SH-SY5Y (cell line): Measurements from ENCODE around the gene EFR3B.

Experiments
- GATA2 ChIP-seq: IDR thresholded peaks from 2 replicates; pipeline ENCODE4 v1.6.1; 2011; ENCODE audit warnings: mild to moderate bottlenecking, low read depth, low read length
- GATA3 ChIP-seq: IDR thresholded peaks from 2 replicates; pipeline ENCODE4 v1.6.1; 2011; ENCODE audit warnings: low read depth, mild to moderate bottlenecking, low read length, moderate library complexity

DNA sequence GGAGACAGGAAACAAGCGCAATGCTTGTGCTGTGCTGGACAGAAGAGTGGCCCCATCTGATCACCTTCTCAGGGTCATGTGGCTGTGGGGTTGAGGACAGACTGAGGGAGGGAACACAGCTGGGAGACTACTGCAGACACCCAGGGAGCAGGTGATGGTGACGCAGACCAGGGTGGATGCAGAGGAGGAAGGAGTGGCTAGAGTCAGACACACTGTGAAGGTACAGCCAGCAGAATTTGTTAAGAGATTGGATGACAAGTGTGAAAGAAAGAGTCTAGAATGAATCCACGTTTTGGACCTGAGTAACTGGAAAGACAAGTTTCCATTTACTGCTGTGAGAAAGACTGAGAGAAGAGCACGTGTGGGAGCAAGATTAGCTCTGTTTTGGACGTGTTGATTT lies 142.4 kb downstream of the EFR3B start:
- TF ChIP-seq GATA3, result no peak
- TF ChIP-seq GATA2, result no peak
